Hepatocyte (in vitro differentiated cells): ENCODE results near the gene AVPI1. TPM values are rescaled to one million over a fixed set of nuclear protein-coding genes. Genes with fewer than 3 reads are reported as not detected.

Source experiments
- DNase-seq: peaks from one replicate; pipeline ENCODE4 v3.0.0-alpha.2; 2016; ENCODE audit warnings: low spot score
- H2AFZ ChIP-seq: fragments of 200-600 bp; sonication (generic); 2 replicates; pipeline ENCODE4 v1.6.0; 2016; ENCODE audit warnings: antibody characterized with exemption, mild to moderate bottlenecking
- H3K27ac ChIP-seq: fragments of 200-600 bp; sonication (generic); 2 replicates; pipeline ENCODE4 v1.5.1; 2016; ENCODE audit warnings: mild to moderate bottlenecking
- H3K27me3 ChIP-seq: fragments of 200-600 bp; sonication (generic); 2 replicates; pipeline ENCODE4 v1.6.1; 2016
- H3K36me3 ChIP-seq: fragments of 200-600 bp; sonication (generic); replicated peaks from 2 replicates; pipeline ENCODE4 v1.5.1; 2016; ENCODE audit warnings: low read depth; ENCODE audit not compliant: insufficient read depth
- H3K4me1 ChIP-seq: fragments of 200-600 bp; sonication (generic); 2 replicates; pipeline ENCODE4 v1.5.1; 2016; ENCODE audit warnings: mild to moderate bottlenecking, moderate library complexity; ENCODE audit not compliant: insufficient read depth
- H3K4me2 ChIP-seq: fragments of 200-600 bp; sonication (generic); 2 replicates; pipeline ENCODE4 v1.6.0; 2016
- H3K4me3 ChIP-seq: fragments of 200-600 bp; sonication (generic); 2 replicates; pipeline ENCODE4 v1.5.1; 2016; ENCODE audit warnings: mild to moderate bottlenecking
- H3K79me2 ChIP-seq: fragments of 200-600 bp; sonication (generic); 2 replicates; pipeline ENCODE4 v1.6.0; 2017; ENCODE audit warnings: mild to moderate bottlenecking
- H3K9me2 ChIP-seq: fragments of 200-600 bp; sonication (generic); replicated peaks from 2 replicates; pipeline ENCODE4 v1.6.0; 2017; ENCODE audit warnings: mild to moderate bottlenecking; ENCODE audit not compliant: insufficient read depth
- H3K9me3 ChIP-seq: fragments of 200-600 bp; sonication (generic); 2 replicates; pipeline ENCODE4 v1.5.1; 2016; ENCODE audit warnings: low read depth, mild to moderate bottlenecking
- H4K20me1 ChIP-seq: fragments of 200-600 bp; sonication (generic); 2 replicates; pipeline ENCODE4 v1.6.0; 2016; ENCODE audit warnings: mild to moderate bottlenecking; ENCODE audit not compliant: insufficient read depth, poor library complexity, severe bottlenecking
- EZH2 ChIP-seq: fragments of 200-600 bp; sonication (generic); IDR thresholded peaks from 2 replicates; pipeline ENCODE4 v1.6.1; 2016; ENCODE audit warnings: antibody characterized with exemption, mild to moderate bottlenecking, borderline replicate concordance
- EZH2phosphoT487 ChIP-seq: fragments of 200-600 bp; sonication (generic); IDR thresholded peaks from one replicate; pipeline ENCODE4 v1.6.1; 2018; ENCODE audit warnings: antibody characterized with exemption, mild to moderate bottlenecking, low read depth, moderate library complexity; ENCODE audit not compliant: unreplicated experiment, severe bottlenecking
- WGBS: methylation state at CpG from one replicate; pipeline ENCODE4 v1.1.6; 2016; ENCODE audit warnings: low lambda C conversion rate; ENCODE audit errors: missing lambda C conversion rate; 5-methylcytosine and 5-hydroxymethylcytosine counted together
- polyA plus RNA-seq: library from polyadenylated mRNA; unstranded; fragments of >200 nt; fragmentation: Nextera tagmentation; extraction: Ambion mirVana; gene quantifications from 2 replicates; pipeline ENCODE4 v1.2.1, GENCODE V29; 2016
- total RNA-seq: library from RNA; depleted of rRNA; stranded (reverse); fragments of >200 nt; gene quantifications from 2 replicates; pipeline ENCODE4 v1.2.3, GENCODE V29; 2014
- TF ChIP-seq, protein P1 (sequence below): fragments of 200-600 bp; sonication (generic); IDR thresholded peaks from 2 replicates; pipeline ENCODE4 v1.5.1; 2016; ENCODE audit warnings: antibody characterized with exemption, mild to moderate bottlenecking; ENCODE audit not compliant: poor library complexity

AVPI1 gene
- total and polyA plus RNA-seq, 2 experiments from 2014 or later = 26.4 to 34.1 TPM

DNA sequence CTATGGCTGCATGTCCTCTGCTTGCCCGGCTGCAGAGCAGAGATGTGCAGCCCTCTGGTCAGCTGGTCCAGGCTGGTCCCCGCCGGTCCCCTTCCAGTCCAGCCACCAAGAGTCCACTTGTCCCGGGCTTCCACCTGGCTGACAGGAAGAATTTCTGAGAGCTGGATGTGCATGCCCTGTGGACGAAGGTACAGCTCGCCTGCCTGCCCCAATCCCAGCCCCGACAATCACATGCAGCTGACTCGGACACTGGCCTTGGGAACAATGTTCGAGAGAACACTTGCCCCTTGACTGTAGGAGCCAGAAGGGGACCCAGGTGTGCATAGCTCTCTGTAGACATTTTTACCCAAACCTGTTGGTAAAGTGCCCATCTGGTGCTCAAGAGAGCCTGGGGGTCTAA, 11.8 kb downstream of the AVPI1 start:
- H3K27ac ChIP-seq = peak overlapping the region; percentile 40
- no peaks in the 10 kb centered on the region for H3K9me2 ChIP-seq
- 97% methylated on average over 9 of the region's 9 CpGs for WGBS
- no peak for DNase-seq
- no peaks in the 10 kb centered on the region for H4K20me1 ChIP-seq
- TF ChIP-seq, protein P1, sequence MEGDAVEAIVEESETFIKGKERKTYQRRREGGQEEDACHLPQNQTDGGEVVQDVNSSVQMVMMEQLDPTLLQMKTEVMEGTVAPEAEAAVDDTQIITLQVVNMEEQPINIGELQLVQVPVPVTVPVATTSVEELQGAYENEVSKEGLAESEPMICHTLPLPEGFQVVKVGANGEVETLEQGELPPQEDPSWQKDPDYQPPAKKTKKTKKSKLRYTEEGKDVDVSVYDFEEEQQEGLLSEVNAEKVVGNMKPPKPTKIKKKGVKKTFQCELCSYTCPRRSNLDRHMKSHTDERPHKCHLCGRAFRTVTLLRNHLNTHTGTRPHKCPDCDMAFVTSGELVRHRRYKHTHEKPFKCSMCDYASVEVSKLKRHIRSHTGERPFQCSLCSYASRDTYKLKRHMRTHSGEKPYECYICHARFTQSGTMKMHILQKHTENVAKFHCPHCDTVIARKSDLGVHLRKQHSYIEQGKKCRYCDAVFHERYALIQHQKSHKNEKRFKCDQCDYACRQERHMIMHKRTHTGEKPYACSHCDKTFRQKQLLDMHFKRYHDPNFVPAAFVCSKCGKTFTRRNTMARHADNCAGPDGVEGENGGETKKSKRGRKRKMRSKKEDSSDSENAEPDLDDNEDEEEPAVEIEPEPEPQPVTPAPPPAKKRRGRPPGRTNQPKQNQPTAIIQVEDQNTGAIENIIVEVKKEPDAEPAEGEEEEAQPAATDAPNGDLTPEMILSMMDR = no peak
- no peak for TF ChIP-seq EZH2phosphoT487
- no peak for TF ChIP-seq EZH2
- H3K9me3 ChIP-seq = no peaks in the 10 kb centered on the region
- H3K27me3 ChIP-seq = no peaks in the 10 kb centered on the region
- H3K4me1 ChIP-seq = no peaks in the 10 kb centered on the region
- no peaks in the 10 kb centered on the region for H3K36me3 ChIP-seq
- no peak overlapping the region for H2AFZ ChIP-seq
- H3K79me2 ChIP-seq = peaks cover 4% of the 10 kb centered on the region
- no peak overlapping the region for H3K4me3 ChIP-seq
- no peak overlapping the region for H3K4me2 ChIP-seq

DNA sequence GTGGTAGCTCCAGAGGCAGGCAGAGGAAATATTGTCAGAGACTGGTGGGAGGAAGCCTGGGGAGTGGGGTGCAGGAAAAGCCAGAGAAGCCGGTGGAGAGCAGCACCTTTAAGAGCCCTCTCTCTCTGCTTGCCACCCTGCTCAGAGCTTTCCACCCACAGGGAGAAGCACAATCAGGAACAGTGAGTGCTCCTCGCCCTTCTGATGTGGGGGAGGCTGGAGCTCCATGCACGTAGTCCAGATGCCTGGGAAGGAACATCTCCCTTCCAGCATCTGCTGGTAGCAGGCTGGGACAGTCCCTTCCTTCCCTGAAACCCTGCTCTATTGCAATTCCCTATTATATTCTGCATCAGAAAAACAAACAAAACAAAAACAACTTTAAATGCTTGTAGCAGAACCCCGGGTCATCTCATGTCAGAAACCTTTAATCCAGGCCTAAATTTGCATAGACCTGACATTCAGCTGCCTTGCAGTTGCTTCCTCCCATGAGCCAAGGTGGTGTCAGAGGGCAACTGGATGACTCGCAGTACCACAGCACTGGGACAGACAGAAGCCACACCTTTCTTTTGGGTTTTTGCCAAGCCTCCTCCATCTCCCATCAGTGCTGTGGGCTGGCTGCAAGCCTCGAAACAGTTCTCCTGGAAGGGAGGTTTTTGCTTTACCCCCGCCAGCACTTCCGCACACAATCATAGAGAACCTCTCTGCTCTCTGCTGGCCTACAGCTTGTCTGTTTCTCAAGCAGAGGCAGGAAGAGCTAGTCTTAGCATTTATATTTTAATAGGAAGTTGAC, 13.1 kb downstream of the AVPI1 start:
- Histone ChIP-seq H3K4me2 (no peak overlapping the region), H2AFZ (no peak overlapping the region), H4K20me1 (no peaks in the 10 kb centered on the region), H3K9me2 (no peaks in the 10 kb centered on the region), H3K27me3 (no peaks in the 10 kb centered on the region), H3K79me2 (no peaks in the 10 kb centered on the region), H3K9me3 (no peaks in the 10 kb centered on the region), H3K4me1 (no peaks in the 10 kb centered on the region), H3K27ac (no peak overlapping the region), H3K36me3 (no peaks in the 10 kb centered on the region), H3K4me3 (no peak overlapping the region)
- WGBS = 89% methylated on average over 8 of the region's 8 CpGs
- DNase-seq = no peak
- TF ChIP-seq EZH2 (no peak), EZH2phosphoT487 (no peak)
- TF ChIP-seq, protein P1 = no peak

DNA sequence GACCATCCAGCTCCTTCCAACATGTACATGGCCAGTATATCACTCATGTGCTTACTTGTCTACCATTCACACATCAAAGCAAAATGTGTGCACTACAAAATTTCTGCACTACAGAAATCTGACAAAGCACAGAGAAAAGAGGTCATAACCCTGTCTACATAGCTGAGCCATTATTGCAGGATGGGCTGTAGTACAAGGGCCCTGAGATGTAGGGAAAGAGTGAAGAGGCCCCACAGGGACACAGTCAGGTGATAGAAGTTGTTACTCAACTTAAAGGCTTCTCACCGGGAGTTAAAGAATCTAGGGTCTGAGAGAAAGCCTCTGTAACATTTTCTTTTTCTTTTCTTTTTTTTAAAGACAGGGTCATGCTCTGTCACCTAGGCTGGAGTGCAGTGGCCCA, 17.5 kb downstream of the AVPI1 start:
- peak overlapping the region; percentile 64 for H3K27ac ChIP-seq
- H3K4me2 ChIP-seq = no peak overlapping the region
- no peaks in the 10 kb centered on the region for H4K20me1 ChIP-seq
- peaks cover 24% of the 10 kb centered on the region for H3K4me1 ChIP-seq
- no peak overlapping the region for H2AFZ ChIP-seq
- no peaks in the 10 kb centered on the region for H3K9me2 ChIP-seq
- no peaks in the 10 kb centered on the region for H3K36me3 ChIP-seq
- WGBS = 35% methylated on average over 1 of the region's 1 CpG
- H3K9me3 ChIP-seq = no peaks in the 10 kb centered on the region
- H3K27me3 ChIP-seq = no peaks in the 10 kb centered on the region
- peaks cover 3% of the 10 kb centered on the region for H3K79me2 ChIP-seq
- no peak overlapping the region for H3K4me3 ChIP-seq
- DNase-seq = no peak
- TF ChIP-seq, protein P1 = no peak
- TF ChIP-seq EZH2phosphoT487 (no peak), EZH2 (no peak)
